GM12874 (cell line): ENCODE measurements around the gene FAM210B.

Source experiments
- TF ChIP-seq, protein P1 (sequence below): IDR thresholded peaks from 2 replicates; pipeline ENCODE4 v1.5.1; 2011; ENCODE audit warnings: low read depth, mild to moderate bottlenecking, control low read depth, low read length, moderate library complexity; ENCODE audit not compliant: insufficient read depth

The FAM210B gene

DNA sequence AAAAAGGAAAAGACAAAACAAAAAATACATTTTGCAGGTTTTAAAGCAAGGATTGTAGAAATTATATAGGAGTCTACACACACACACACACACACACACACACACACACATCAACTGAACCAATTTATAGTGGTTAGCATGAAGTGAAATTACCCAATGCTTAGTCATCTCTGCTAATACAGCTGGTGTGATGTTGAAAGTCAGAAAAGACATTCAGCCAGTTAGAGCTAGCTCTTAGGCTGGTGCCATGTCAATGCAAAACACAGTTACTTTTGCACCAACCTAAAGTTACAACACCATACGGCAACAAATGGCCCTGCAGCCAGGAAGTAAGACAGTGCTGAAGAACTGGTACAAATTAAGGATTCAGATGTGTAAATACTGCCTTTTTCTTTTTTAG is 15.2 kb downstream of the FAM210B start:
- TF ChIP-seq, protein P1, sequence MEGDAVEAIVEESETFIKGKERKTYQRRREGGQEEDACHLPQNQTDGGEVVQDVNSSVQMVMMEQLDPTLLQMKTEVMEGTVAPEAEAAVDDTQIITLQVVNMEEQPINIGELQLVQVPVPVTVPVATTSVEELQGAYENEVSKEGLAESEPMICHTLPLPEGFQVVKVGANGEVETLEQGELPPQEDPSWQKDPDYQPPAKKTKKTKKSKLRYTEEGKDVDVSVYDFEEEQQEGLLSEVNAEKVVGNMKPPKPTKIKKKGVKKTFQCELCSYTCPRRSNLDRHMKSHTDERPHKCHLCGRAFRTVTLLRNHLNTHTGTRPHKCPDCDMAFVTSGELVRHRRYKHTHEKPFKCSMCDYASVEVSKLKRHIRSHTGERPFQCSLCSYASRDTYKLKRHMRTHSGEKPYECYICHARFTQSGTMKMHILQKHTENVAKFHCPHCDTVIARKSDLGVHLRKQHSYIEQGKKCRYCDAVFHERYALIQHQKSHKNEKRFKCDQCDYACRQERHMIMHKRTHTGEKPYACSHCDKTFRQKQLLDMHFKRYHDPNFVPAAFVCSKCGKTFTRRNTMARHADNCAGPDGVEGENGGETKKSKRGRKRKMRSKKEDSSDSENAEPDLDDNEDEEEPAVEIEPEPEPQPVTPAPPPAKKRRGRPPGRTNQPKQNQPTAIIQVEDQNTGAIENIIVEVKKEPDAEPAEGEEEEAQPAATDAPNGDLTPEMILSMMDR: no peak

DNA sequence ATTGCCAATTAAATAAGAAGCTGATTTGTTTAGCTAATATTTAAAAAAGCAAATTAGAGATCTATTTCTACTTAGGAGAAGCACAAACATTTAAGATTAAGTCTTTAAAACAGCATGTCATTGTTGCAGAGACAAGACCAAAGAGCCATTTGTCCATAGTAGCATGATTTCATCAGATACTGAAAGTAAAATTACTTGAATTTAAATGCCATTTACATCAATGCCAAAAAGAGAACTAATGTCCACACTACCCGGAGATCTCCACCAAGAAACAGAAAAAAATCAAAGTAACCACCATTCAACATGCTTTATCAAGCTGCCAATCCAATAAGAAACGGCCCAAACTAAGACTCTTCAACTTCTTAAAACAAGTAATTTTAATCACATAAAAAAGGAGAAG is 17.6 kb downstream of the FAM210B start:
- TF ChIP-seq, protein P1: no peak

DNA sequence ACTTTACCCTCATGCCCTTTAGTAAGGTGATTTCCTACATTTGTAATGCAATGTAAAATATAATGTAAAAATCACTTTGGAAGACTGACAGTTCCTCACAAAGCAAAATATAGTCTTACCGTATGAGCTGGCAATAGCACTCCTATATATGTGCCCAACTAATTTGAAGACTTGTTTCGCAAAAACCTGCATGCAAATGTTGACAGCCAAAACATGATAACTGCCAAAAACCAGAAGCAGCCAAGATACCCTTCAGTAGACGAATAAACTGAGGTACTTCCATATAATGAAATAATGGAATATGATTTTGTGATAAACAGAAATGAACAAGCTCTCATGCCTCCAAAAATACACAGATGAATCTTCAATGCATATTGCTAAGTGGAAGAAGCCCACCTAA is 19.6 kb downstream of the FAM210B start:
- TF ChIP-seq, protein P1: no peak

DNA sequence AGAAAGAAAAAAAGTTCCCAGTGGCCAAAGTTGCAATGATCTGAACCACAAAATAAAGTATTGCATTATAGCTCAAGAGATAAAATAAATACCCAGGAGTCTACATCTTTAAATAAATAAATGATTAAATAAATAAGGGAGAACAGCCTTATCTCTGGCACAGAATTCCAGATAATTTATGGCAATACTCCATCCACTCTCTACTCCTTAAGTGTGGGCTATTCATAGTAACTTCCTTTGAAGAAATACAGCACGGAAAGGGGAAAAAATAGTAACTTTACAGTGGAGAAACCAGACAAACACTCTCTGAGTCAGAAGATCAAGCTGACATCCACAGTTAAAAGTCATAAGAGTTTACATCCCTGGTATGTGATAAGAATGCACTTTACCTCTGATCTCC is 21.6 kb downstream of the FAM210B start:
- TF ChIP-seq, protein P1: no peak

DNA sequence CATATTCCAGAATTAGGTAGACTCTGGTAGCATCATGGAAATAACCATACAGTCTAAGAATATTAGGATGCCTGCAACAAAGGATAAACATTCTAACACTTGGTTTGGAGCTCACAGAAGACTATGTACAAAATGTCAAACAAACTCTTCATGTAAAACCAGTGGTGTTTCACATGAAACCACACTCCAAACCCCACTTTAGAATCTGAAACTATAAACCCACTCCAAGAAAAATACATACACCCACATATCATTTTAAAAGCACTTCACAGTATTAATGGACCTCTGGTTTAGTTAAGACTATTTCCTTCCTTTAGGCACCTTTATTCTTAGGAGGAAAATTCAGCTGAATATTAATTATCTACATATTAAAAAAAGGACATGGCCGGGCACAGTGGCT is 22.7 kb downstream of the FAM210B start:
- TF ChIP-seq, protein P1: no peak

DNA sequence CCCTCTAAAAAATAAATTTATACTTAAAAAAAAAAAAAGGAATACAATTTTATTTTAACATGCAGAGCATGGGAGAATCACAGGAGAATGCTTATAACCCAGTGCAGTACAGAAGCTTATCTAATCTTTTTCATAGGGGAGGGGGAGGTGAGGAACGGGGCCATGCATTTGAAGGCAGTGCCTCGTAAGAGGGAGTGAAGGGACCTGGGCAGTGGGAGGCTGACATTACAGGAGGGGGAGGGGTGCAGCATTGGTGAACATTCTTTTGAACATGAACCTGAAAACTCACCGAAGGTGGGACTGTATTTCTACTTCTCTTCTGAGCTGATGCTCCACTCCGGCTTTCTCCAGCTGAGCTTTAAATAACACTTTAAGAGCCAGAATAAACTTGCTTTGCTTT is 23.9 kb downstream of the FAM210B start:
- TF ChIP-seq, protein P1: no peak

DNA sequence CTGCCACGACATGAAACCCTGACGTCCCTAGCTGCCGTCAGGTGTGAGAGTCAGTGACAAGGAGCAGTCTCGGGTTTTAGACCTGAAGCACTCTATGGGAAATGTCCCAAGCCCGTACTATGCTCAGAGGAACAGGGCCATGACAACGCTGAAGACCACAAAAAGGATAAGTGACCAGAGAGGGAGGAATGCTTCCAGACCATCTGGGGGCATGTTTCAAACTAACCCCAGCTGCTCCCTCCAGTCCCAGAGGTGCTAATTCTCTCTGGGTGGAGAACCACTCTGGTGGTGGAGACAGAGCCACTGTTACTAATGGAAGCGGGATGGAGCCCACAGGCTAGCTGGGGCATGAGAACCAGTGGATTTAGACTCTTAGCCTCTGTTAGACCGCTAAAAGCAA is 24.6 kb downstream of the FAM210B start:
- TF ChIP-seq, protein P1: no peak

DNA sequence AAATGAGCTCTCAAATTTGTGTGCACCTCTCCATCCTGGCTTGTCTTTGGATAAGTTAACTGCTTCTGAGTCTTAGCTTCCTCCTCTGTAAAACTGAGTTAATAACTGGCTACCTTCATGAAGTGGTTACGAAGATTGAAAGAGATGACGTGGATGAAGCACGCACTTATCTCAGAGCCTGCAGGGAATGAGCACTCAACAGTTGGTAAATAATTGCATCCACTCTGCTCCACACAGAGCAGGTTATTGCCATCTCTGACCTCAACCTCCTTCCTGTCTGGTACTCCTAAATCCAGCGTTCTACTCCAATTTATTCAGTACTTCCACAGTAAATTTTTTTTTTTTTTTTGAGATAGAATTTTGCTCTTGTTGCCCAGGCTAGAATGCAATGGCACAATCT is 26.4 kb downstream of the FAM210B start:
- TF ChIP-seq, protein P1: no peak
